K562 (cell line): ENCODE data around the gene PGPEP1. TPM values are rescaled to one million over a fixed set of nuclear protein-coding genes. Genes with fewer than 3 reads are reported as not detected.
A peak's percentile ranks its signal among the peaks of the same experiment; 100 is the strongest.

Experiments
- ADNP ChIP-seq: fragments of 200-800 bp; sonication (Bioruptor generic); IDR thresholded peaks from 2 replicates; pipeline ENCODE4 v1.6.1; 2016; ENCODE audit warnings: missing genetic modification characterization, missing compliant biosample characterization
- CCAR2 ChIP-seq: fragments of 200-400 bp; formaldehyde crosslinking; IDR thresholded peaks from 2 replicates; pipeline ENCODE4 v1.6.1; 2017; ENCODE audit warnings: mild to moderate bottlenecking, low read depth, low read length
- DIDO1 ChIP-seq: fragments of 450-650 bp; IDR thresholded peaks from 2 replicates; pipeline ENCODE4 v1.6.1; 2016; ENCODE audit warnings: low read depth, missing biosample characterization, missing genetic modification characterization
- GATAD2A ChIP-seq: fragments of 450-650 bp; IDR thresholded peaks from 2 replicates; pipeline ENCODE4 v1.6.1; 2017
- KDM2B ChIP-seq: fragments of 250-450 bp; sonication (Bioruptor Pico); IDR thresholded peaks from 2 replicates; pipeline ENCODE4 v1.8.0; 2021; ENCODE audit warnings: mild to moderate bottlenecking, moderate library complexity
- MAX ChIP-seq: sonication (generic); formaldehyde crosslinking; IDR thresholded peaks from 2 replicates; pipeline ENCODE4 v1.9.0; 2022; ENCODE audit warnings: mild to moderate bottlenecking, missing genetic modification reagents
- MLLT1 ChIP-seq, 2 experiments: fragments of 450-650 bp; IDR thresholded peaks; 2 replicates each; pipeline ENCODE4 v1.6.1; 2016
- MNT ChIP-seq, 2 experiments: fragments of 450-650 bp; conservative IDR thresholded peaks; 2 replicates each; pipeline ENCODE4 v1.6.1; 2017; ENCODE audit warnings: mild to moderate bottlenecking in 2 of 2, moderate library complexity in 2 of 2
- POLR2B ChIP-seq: fragments of 450-650 bp; IDR thresholded peaks from 2 replicates; pipeline ENCODE4 v1.6.1; 2018; ENCODE audit warnings: low read depth; ENCODE audit not compliant: partially characterized antibody
- RFX1 ChIP-seq: fragments of 450-650 bp; IDR thresholded peaks from 2 replicates; pipeline ENCODE4 v1.6.1; 2016; ENCODE audit warnings: mild to moderate bottlenecking, moderate library complexity
- SRSF9 ChIP-seq: fragments of 200-400 bp; formaldehyde crosslinking; IDR thresholded peaks from 2 replicates; pipeline ENCODE4 v1.6.1; 2017; ENCODE audit warnings: low read depth, low read length, borderline replicate concordance
- TFAP4 ChIP-seq: sonication (generic); formaldehyde crosslinking; IDR thresholded peaks from 2 replicates; pipeline ENCODE4 v1.8.0; 2022; ENCODE audit warnings: missing genetic modification reagents, mild to moderate bottlenecking, moderate library complexity, borderline replicate concordance
- VEZF1 ChIP-seq: fragments of 200-800 bp; sonication (Bioruptor generic); IDR thresholded peaks from 2 replicates; pipeline ENCODE4 v1.6.1; 2017; ENCODE audit warnings: missing genetic modification characterization, missing compliant biosample characterization
- YY1 ChIP-seq, 3 experiments: IDR thresholded peaks; 2 replicates each; pipeline ENCODE4 v1.6.1; 2011; ENCODE audit warnings: low read length in 2 of 3, mild to moderate bottlenecking in 2 of 3, moderate library complexity in 2 of 3, borderline replicate concordance in 1 of 3, control low read depth in 1 of 3, low read depth in 1 of 3; ENCODE audit not compliant: insufficient read depth in 3 of 3, insufficient replicate concordance in 2 of 3, control insufficient read depth in 1 of 3, insufficient read length in 1 of 3; ENCODE audit errors: extremely low read depth in 1 of 3
- ZBTB26 ChIP-seq: fragments of 450-650 bp; formaldehyde crosslinking; IDR thresholded peaks from 2 replicates; pipeline ENCODE4 v1.4.0; 2022; ENCODE audit warnings: missing genetic modification characterization
- ZBTB8A ChIP-seq: fragments of 450-650 bp; IDR thresholded peaks from 2 replicates; pipeline ENCODE4 v1.6.1; 2018; ENCODE audit warnings: mild to moderate bottlenecking, moderate library complexity; ENCODE audit not compliant: partially characterized antibody
- ZNF143 ChIP-seq: sonication (generic); formaldehyde crosslinking; IDR thresholded peaks from 2 replicates; pipeline ENCODE4 v1.9.0; 2022; ENCODE audit warnings: mild to moderate bottlenecking, missing genetic modification reagents
- ZNF644 ChIP-seq: fragments of 200-800 bp; sonication (Bioruptor generic); IDR thresholded peaks from 2 replicates; pipeline ENCODE4 v1.6.1; 2016; ENCODE audit warnings: low read depth, missing genetic modification characterization, missing compliant biosample characterization
- ZNF717 ChIP-seq: fragments of 250-450 bp; sonication (Bioruptor Pico); IDR thresholded peaks from 2 replicates; pipeline ENCODE4 v1.5.0; 2021
- polyA plus RNA-seq, 8 experiments: library from polyadenylated mRNA; depleted of rRNA in 4 of 8; stranded (reverse) in 5 of 8; unstranded in 3 of 8; fragments of >200 nt; fragmentation: Nextera tagmentation in 2 of 8; fragmentation: Illumina TruSeq in 1 of 8; extraction: Ambion mirVana in 2 of 8; extraction: Trizol in 1 of 8; gene quantifications; 2 replicates each; pipeline versions ENCODE4 v1.2.1 to v1.2.3, GENCODE V29; 2011 to 2014; ENCODE audit warnings: inconsistent platforms in 1 of 8, missing spikeins in 1 of 8
- total RNA-seq, 7 experiments: library from RNA; depleted of rRNA in 6 of 7; stranded (reverse); fragments of >200 nt in 6 of 7; fragmentation: Illumina TruSeq in 2 of 7; extraction: Trizol in 2 of 7; gene quantifications; 2 replicates each; pipeline versions ENCODE4 v1.2.1 to v1.2.3, GENCODE V29; 2011 to 2021; ENCODE audit warnings: low replicate concordance in 1 of 7

Gene PGPEP1
- total and polyA plus RNA-seq, 9 of the 15 experiments (the other 6 are each of a cell fraction or from before 2014, with no cell fraction given): 10.0 to 69.6 (median 33.5) TPM

GRCh38 chr19:18340190-18340989, at the start of gene PGPEP1 (continued):
- peak; percentile 29; the same call in 1 of the 2 replicates for TF ChIP-seq TFAP4 (CRISPR knock-in tag)
- no peak for TF ChIP-seq CCAR2
- TF ChIP-seq MAX: 0 out of 2 replicates have a peak, but pooled peaks have one; percentile 39
- TF ChIP-seq MNT (conservative IDR thresholded peaks at IDR 0.05): peak in 1 of 2 experiments; percentile 14; a peak in 1 of 4 replicates
- TF ChIP-seq YY1 (IDR thresholded peaks at IDR 0.05; ENCODE audit: borderline replicate concordance in 1 of 3, control insufficient read depth in 1 of 3, extremely low read depth in 1 of 3, insufficient read depth in 3 of 3, insufficient read length in 1 of 3, insufficient replicate concordance in 2 of 3, low read depth in 1 of 3, low read length in 2 of 3): peak in 2 of 3 experiments; percentile 19 to 36
- no peak for TF ChIP-seq RFX1
- TF ChIP-seq MLLT1 (IDR thresholded peaks at IDR 0.05): no peak
- no peak for TF ChIP-seq GATAD2A
- no peak for TF ChIP-seq DIDO1 (tag)
- TF ChIP-seq KDM2B (CRISPR knock-in tag): peak; percentile 34; the same call in 1 of the 2 replicates
- TF ChIP-seq ZNF644 (tag): no peak
- TF ChIP-seq ZNF143 (CRISPR knock-in tag): no peak
- no peak for TF ChIP-seq ZBTB26 (CRISPR knock-in tag)
- no peak for TF ChIP-seq ZNF717
- TF ChIP-seq ZBTB8A: no peak
- TF ChIP-seq ADNP (tag): peak; percentile 99
- TF ChIP-seq VEZF1 (CRISPR knock-in tag): peak; percentile 86
- TF ChIP-seq SRSF9: no peak
- TF ChIP-seq POLR2B: peak; percentile 42
